Measurements from ENCODE around the gene MRPL48.
"Not testable (repeated sequence)": the region's sequence is repeated elsewhere in the genome, so short reads cannot be mapped to it uniquely, and the experiment has no call there.

The MRPL48 gene

GRCh38 chr11:73876424-73877310, 89.0 kb downstream of the MRPL48 start, which contains the start of the genes COA4 and PAAF1:
Gene COA4, minus strand, starts transcription at chr11:73876846. Its CDS starts 3,468 bp downstream, at chr11:73873378.
Gene PAAF1, plus strand, starts transcription at chr11:73876999. Its CDS starts 23 bp downstream, at chr11:73877022.
- Histone ChIP-seq H3K4me1 (ENCODE audit: control insufficient read depth, insufficient read depth, low read length) (no peaks in the 10 kb centered on the region), H3K27me3 (ENCODE audit: control insufficient read depth, insufficient read depth, low read length) (no peaks in the 10 kb centered on the region), H3K4me3 (ENCODE audit: low read depth, low read length) (peak within 1 kb of the TSS; percentile 84), H3K9me3 (ENCODE audit: control insufficient read depth, insufficient read depth, low read length) (no peaks in the 10 kb centered on the region), H3K36me3 (ENCODE audit: control insufficient read depth, insufficient read depth, low read length) (peaks cover 7% of the 10 kb centered on the region), H3K9ac (ENCODE audit: low read depth, low read length) (peak within 1 kb of the TSS; percentile 84)

- H3K4me1 ChIP-seq (ENCODE audit: control insufficient read depth, insufficient read depth, low read length) = no peaks in the 10 kb centered on the region
- H3K27me3 ChIP-seq (ENCODE audit: control insufficient read depth, insufficient read depth, low read length) = no peaks in the 10 kb centered on the region
- H3K4me3 ChIP-seq (ENCODE audit: low read depth, low read length) = no peak overlapping the region
- no peak overlapping the region for H3K9ac ChIP-seq (ENCODE audit: low read depth, low read length)
- H3K36me3 ChIP-seq (ENCODE audit: control insufficient read depth, insufficient read depth, low read length) = no peaks in the 10 kb centered on the region
- no peaks in the 10 kb centered on the region for H3K9me3 ChIP-seq (ENCODE audit: control insufficient read depth, insufficient read depth, low read length)
These were observed 91.1 kb downstream of the MRPL48 start for GRCh38 chr11:73878771-73879170.

- not testable (repeated sequence) for H3K4me3 ChIP-seq (ENCODE audit: low read depth, low read length); H3K4me1 ChIP-seq (ENCODE audit: control insufficient read depth, insufficient read depth, low read length); H3K36me3 ChIP-seq (ENCODE audit: control insufficient read depth, insufficient read depth, low read length); H3K9ac ChIP-seq (ENCODE audit: low read depth, low read length); H3K27me3 ChIP-seq (ENCODE audit: control insufficient read depth, insufficient read depth, low read length); H3K9me3 ChIP-seq (ENCODE audit: control insufficient read depth, insufficient read depth, low read length)
These were observed 92.8 kb downstream of the MRPL48 start for GRCh38 chr11:73880449-73880848.

GRCh38 chr11:73883856-73884255, 96.2 kb downstream of the MRPL48 start:
- Histone ChIP-seq H3K4me3 (ENCODE audit: low read depth, low read length) (no peak overlapping the region), H3K9ac (ENCODE audit: low read depth, low read length) (no peak overlapping the region), H3K27me3 (ENCODE audit: control insufficient read depth, insufficient read depth, low read length) (no peaks in the 10 kb centered on the region), H3K9me3 (ENCODE audit: control insufficient read depth, insufficient read depth, low read length) (no peaks in the 10 kb centered on the region), H3K4me1 (ENCODE audit: control insufficient read depth, insufficient read depth, low read length) (no peaks in the 10 kb centered on the region), H3K36me3 (ENCODE audit: control insufficient read depth, insufficient read depth, low read length) (no peaks in the 10 kb centered on the region)

- no peaks in the 10 kb centered on the region for H3K27me3 ChIP-seq (ENCODE audit: control insufficient read depth, insufficient read depth, low read length)
- no peak overlapping the region for H3K9ac ChIP-seq (ENCODE audit: low read depth, low read length)
- H3K9me3 ChIP-seq (ENCODE audit: control insufficient read depth, insufficient read depth, low read length) = no peaks in the 10 kb centered on the region
- no peaks in the 10 kb centered on the region for H3K36me3 ChIP-seq (ENCODE audit: control insufficient read depth, insufficient read depth, low read length)
- no peaks in the 10 kb centered on the region for H3K4me1 ChIP-seq (ENCODE audit: control insufficient read depth, insufficient read depth, low read length)
- no peak overlapping the region for H3K4me3 ChIP-seq (ENCODE audit: low read depth, low read length)
These were observed 100.6 kb downstream of the MRPL48 start for GRCh38 chr11:73888244-73888643.

- Histone ChIP-seq H3K4me3 (ENCODE audit: low read depth, low read length) (no peak overlapping the region), H3K4me1 (ENCODE audit: control insufficient read depth, insufficient read depth, low read length) (no peaks in the 10 kb centered on the region), H3K27me3 (ENCODE audit: control insufficient read depth, insufficient read depth, low read length) (no peaks in the 10 kb centered on the region), H3K9me3 (ENCODE audit: control insufficient read depth, insufficient read depth, low read length) (no peaks in the 10 kb centered on the region), H3K9ac (ENCODE audit: low read depth, low read length) (no peak overlapping the region), H3K36me3 (ENCODE audit: control insufficient read depth, insufficient read depth, low read length) (no peaks in the 10 kb centered on the region)
These were observed 101.3 kb downstream of the MRPL48 start for GRCh38 chr11:73889019-73889418.

- no peaks in the 10 kb centered on the region for H3K27me3 ChIP-seq (ENCODE audit: control insufficient read depth, insufficient read depth, low read length)
- no peaks in the 10 kb centered on the region for H3K36me3 ChIP-seq (ENCODE audit: control insufficient read depth, insufficient read depth, low read length)
- no peaks in the 10 kb centered on the region for H3K4me1 ChIP-seq (ENCODE audit: control insufficient read depth, insufficient read depth, low read length)
- H3K4me3 ChIP-seq (ENCODE audit: low read depth, low read length) = no peak overlapping the region
- no peaks in the 10 kb centered on the region for H3K9me3 ChIP-seq (ENCODE audit: control insufficient read depth, insufficient read depth, low read length)
- H3K9ac ChIP-seq (ENCODE audit: low read depth, low read length) = no peak overlapping the region
These were observed 101.9 kb downstream of the MRPL48 start for GRCh38 chr11:73889536-73889935.

- H3K9ac ChIP-seq (ENCODE audit: low read depth, low read length) = no peak overlapping the region
- no peaks in the 10 kb centered on the region for H3K9me3 ChIP-seq (ENCODE audit: control insufficient read depth, insufficient read depth, low read length)
- H3K27me3 ChIP-seq (ENCODE audit: control insufficient read depth, insufficient read depth, low read length) = no peaks in the 10 kb centered on the region
- no peaks in the 10 kb centered on the region for H3K36me3 ChIP-seq (ENCODE audit: control insufficient read depth, insufficient read depth, low read length)
- no peak overlapping the region for H3K4me3 ChIP-seq (ENCODE audit: low read depth, low read length)
- no peaks in the 10 kb centered on the region for H3K4me1 ChIP-seq (ENCODE audit: control insufficient read depth, insufficient read depth, low read length)
These were observed 105.4 kb downstream of the MRPL48 start for GRCh38 chr11:73893041-73893440.

GRCh38 chr11:73894725-73895335, 107.2 kb downstream of the MRPL48 start:
- H3K36me3 ChIP-seq (ENCODE audit: control insufficient read depth, insufficient read depth, low read length) = peaks cover 5% of the 10 kb centered on the region
- no peak overlapping the region for H3K9ac ChIP-seq (ENCODE audit: low read depth, low read length)
- no peak overlapping the region for H3K4me3 ChIP-seq (ENCODE audit: low read depth, low read length)
- no peaks in the 10 kb centered on the region for H3K9me3 ChIP-seq (ENCODE audit: control insufficient read depth, insufficient read depth, low read length)
- no peaks in the 10 kb centered on the region for H3K27me3 ChIP-seq (ENCODE audit: control insufficient read depth, insufficient read depth, low read length)
- no peaks in the 10 kb centered on the region for H3K4me1 ChIP-seq (ENCODE audit: control insufficient read depth, insufficient read depth, low read length)

GRCh38 chr11:73902303-73902702, 114.6 kb downstream of the MRPL48 start:
- Histone ChIP-seq H3K4me3 (ENCODE audit: low read depth, low read length) (no peak overlapping the region), H3K4me1 (ENCODE audit: control insufficient read depth, insufficient read depth, low read length) (no peaks in the 10 kb centered on the region), H3K27me3 (ENCODE audit: control insufficient read depth, insufficient read depth, low read length) (no peaks in the 10 kb centered on the region), H3K9me3 (ENCODE audit: control insufficient read depth, insufficient read depth, low read length) (no peaks in the 10 kb centered on the region), H3K36me3 (ENCODE audit: control insufficient read depth, insufficient read depth, low read length) (peaks cover 9% of the 10 kb centered on the region), H3K9ac (ENCODE audit: low read depth, low read length) (no peak overlapping the region)

GRCh38 chr11:73907191-73907590, 119.5 kb downstream of the MRPL48 start:
- Histone ChIP-seq H3K9me3 (ENCODE audit: control insufficient read depth, insufficient read depth, low read length) (no peaks in the 10 kb centered on the region), H3K36me3 (ENCODE audit: control insufficient read depth, insufficient read depth, low read length) (peaks cover 3% of the 10 kb centered on the region), H3K9ac (ENCODE audit: low read depth, low read length) (no peak overlapping the region), H3K4me1 (ENCODE audit: control insufficient read depth, insufficient read depth, low read length) (no peaks in the 10 kb centered on the region), H3K4me3 (ENCODE audit: low read depth, low read length) (no peak overlapping the region), H3K27me3 (ENCODE audit: control insufficient read depth, insufficient read depth, low read length) (no peaks in the 10 kb centered on the region)

GRCh38 chr11:73912026-73912425, 124.4 kb downstream of the MRPL48 start:
- H3K4me3 ChIP-seq (ENCODE audit: low read depth, low read length) = no peak overlapping the region
- H3K9me3 ChIP-seq (ENCODE audit: control insufficient read depth, insufficient read depth, low read length) = no peaks in the 10 kb centered on the region
- no peaks in the 10 kb centered on the region for H3K4me1 ChIP-seq (ENCODE audit: control insufficient read depth, insufficient read depth, low read length)
- no peak overlapping the region for H3K9ac ChIP-seq (ENCODE audit: low read depth, low read length)
- peaks cover 3% of the 10 kb centered on the region for H3K36me3 ChIP-seq (ENCODE audit: control insufficient read depth, insufficient read depth, low read length)
- no peaks in the 10 kb centered on the region for H3K27me3 ChIP-seq (ENCODE audit: control insufficient read depth, insufficient read depth, low read length)

Data from iPS-15b (cell line).